ENCODE data around the gene MCAM. TPM values are rescaled to one million over a fixed set of nuclear protein-coding genes. Genes with fewer than 3 reads are reported as not detected.
A peak's percentile ranks its signal among the peaks of the same experiment; 100 is the strongest.

MCAM gene
- total RNA-seq, 1 experiment from 2014 or later = 26.4 TPM

DNA sequence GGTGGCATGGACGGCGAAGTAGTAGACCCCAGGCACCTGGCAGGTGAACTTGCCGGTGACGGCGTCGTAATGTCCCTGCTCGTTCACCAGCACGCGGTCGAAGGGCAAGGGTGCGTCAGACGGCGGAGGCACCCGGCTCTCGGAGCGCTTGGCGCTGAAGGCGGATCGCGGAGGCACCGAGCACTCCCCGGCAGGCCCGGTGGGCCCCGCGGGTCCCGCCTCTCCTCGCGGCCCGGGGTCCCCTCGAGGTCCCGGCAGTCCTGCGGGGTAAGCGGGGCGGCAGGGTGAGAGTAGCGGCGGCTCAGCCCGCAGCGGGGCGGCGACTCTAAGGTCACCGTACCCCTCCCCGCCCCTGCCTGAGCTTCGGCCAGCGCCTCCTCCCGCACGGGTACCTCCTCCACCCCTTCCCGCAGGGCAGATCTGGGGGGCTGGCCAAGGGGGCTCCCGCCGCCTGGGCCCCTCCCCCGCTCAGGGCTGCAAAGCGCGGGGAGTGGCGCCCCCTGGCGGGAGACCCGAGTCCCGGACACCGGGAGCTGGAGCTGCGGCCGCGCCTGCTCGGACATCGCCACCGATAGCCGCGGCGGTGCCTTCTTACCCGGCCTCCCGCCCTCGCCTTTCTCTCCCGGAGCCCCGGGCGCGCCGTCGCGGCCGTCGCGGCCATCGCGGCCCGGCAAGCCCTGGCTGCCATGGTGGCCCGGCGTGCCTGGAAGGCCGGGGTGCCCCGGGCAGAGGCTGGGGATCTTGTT is 22.8 kb upstream of the MCAM start (continued):
- TF ChIP-seq, protein P1, sequence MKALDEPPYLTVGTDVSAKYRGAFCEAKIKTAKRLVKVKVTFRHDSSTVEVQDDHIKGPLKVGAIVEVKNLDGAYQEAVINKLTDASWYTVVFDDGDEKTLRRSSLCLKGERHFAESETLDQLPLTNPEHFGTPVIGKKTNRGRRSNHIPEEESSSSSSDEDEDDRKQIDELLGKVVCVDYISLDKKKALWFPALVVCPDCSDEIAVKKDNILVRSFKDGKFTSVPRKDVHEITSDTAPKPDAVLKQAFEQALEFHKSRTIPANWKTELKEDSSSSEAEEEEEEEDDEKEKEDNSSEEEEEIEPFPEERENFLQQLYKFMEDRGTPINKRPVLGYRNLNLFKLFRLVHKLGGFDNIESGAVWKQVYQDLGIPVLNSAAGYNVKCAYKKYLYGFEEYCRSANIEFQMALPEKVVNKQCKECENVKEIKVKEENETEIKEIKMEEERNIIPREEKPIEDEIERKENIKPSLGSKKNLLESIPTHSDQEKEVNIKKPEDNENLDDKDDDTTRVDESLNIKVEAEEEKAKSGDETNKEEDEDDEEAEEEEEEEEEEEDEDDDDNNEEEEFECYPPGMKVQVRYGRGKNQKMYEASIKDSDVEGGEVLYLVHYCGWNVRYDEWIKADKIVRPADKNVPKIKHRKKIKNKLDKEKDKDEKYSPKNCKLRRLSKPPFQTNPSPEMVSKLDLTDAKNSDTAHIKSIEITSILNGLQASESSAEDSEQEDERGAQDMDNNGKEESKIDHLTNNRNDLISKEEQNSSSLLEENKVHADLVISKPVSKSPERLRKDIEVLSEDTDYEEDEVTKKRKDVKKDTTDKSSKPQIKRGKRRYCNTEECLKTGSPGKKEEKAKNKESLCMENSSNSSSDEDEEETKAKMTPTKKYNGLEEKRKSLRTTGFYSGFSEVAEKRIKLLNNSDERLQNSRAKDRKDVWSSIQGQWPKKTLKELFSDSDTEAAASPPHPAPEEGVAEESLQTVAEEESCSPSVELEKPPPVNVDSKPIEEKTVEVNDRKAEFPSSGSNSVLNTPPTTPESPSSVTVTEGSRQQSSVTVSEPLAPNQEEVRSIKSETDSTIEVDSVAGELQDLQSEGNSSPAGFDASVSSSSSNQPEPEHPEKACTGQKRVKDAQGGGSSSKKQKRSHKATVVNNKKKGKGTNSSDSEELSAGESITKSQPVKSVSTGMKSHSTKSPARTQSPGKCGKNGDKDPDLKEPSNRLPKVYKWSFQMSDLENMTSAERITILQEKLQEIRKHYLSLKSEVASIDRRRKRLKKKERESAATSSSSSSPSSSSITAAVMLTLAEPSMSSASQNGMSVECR (CRISPR knock-in tag; IDR thresholded peaks at IDR 0.05; ENCODE audit: borderline replicate concordance) = peak; percentile 19; the same call in 1 of the 2 replicates
- TF ChIP-seq ETV6 (CRISPR knock-in tag; IDR thresholded peaks at IDR 0.05) (peak; percentile 53; the same call in 1 of the 2 replicates), HMGA2 (CRISPR knock-in tag; IDR thresholded peaks at IDR 0.05) (no peak), TEAD4 (CRISPR knock-in tag; IDR thresholded peaks at IDR 0.05) (peak; percentile 73; the same call in 1 of the 2 replicates), TEAD1 (CRISPR knock-in tag; IDR thresholded peaks at IDR 0.05) (0 out of 2 replicates have a peak, but pooled peaks have one; percentile 3), ATF1 (CRISPR knock-in tag; IDR thresholded peaks at IDR 0.05) (peak; percentile 81; the same call in 1 of the 2 replicates), KAT7 (CRISPR knock-in tag; IDR thresholded peaks at IDR 0.05; ENCODE audit: borderline replicate concordance) (peak; percentile 79; the same call in 1 of the 2 replicates), TCF7 (CRISPR knock-in tag; IDR thresholded peaks at IDR 0.05; ENCODE audit: low read depth) (no peak; the same call in 1 of the 2 replicates), ZNF232 (CRISPR knock-in tag; IDR thresholded peaks at IDR 0.05) (peak; percentile 76; the same call in 1 of the 2 replicates)
- TF ChIP-seq, protein P2, sequence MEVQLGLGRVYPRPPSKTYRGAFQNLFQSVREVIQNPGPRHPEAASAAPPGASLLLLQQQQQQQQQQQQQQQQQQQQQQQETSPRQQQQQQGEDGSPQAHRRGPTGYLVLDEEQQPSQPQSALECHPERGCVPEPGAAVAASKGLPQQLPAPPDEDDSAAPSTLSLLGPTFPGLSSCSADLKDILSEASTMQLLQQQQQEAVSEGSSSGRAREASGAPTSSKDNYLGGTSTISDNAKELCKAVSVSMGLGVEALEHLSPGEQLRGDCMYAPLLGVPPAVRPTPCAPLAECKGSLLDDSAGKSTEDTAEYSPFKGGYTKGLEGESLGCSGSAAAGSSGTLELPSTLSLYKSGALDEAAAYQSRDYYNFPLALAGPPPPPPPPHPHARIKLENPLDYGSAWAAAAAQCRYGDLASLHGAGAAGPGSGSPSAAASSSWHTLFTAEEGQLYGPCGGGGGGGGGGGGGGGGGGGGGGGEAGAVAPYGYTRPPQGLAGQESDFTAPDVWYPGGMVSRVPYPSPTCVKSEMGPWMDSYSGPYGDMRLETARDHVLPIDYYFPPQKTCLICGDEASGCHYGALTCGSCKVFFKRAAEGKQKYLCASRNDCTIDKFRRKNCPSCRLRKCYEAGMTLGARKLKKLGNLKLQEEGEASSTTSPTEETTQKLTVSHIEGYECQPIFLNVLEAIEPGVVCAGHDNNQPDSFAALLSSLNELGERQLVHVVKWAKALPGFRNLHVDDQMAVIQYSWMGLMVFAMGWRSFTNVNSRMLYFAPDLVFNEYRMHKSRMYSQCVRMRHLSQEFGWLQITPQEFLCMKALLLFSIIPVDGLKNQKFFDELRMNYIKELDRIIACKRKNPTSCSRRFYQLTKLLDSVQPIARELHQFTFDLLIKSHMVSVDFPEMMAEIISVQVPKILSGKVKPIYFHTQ (CRISPR knock-in tag; IDR thresholded peaks at IDR 0.05) = no peak
- TF ChIP-seq, protein P3, sequence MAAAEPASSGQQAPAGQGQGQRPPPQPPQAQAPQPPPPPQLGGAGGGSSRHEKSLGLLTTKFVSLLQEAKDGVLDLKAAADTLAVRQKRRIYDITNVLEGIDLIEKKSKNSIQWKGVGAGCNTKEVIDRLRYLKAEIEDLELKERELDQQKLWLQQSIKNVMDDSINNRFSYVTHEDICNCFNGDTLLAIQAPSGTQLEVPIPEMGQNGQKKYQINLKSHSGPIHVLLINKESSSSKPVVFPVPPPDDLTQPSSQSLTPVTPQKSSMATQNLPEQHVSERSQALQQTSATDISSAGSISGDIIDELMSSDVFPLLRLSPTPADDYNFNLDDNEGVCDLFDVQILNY (CRISPR knock-in tag; IDR thresholded peaks at IDR 0.05) = peak; percentile 79
- TF ChIP-seq, protein P4, sequence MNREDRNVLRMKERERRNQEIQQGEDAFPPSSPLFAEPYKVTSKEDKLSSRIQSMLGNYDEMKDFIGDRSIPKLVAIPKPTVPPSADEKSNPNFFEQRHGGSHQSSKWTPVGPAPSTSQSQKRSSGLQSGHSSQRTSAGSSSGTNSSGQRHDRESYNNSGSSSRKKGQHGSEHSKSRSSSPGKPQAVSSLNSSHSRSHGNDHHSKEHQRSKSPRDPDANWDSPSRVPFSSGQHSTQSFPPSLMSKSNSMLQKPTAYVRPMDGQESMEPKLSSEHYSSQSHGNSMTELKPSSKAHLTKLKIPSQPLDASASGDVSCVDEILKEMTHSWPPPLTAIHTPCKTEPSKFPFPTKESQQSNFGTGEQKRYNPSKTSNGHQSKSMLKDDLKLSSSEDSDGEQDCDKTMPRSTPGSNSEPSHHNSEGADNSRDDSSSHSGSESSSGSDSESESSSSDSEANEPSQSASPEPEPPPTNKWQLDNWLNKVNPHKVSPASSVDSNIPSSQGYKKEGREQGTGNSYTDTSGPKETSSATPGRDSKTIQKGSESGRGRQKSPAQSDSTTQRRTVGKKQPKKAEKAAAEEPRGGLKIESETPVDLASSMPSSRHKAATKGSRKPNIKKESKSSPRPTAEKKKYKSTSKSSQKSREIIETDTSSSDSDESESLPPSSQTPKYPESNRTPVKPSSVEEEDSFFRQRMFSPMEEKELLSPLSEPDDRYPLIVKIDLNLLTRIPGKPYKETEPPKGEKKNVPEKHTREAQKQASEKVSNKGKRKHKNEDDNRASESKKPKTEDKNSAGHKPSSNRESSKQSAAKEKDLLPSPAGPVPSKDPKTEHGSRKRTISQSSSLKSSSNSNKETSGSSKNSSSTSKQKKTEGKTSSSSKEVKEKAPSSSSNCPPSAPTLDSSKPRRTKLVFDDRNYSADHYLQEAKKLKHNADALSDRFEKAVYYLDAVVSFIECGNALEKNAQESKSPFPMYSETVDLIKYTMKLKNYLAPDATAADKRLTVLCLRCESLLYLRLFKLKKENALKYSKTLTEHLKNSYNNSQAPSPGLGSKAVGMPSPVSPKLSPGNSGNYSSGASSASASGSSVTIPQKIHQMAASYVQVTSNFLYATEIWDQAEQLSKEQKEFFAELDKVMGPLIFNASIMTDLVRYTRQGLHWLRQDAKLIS (CRISPR knock-in tag; IDR thresholded peaks at IDR 0.05; ENCODE audit: borderline replicate concordance) = 0 out of 2 replicates have a peak, but pooled peaks have one; percentile 45
- TF ChIP-seq, protein P5, sequence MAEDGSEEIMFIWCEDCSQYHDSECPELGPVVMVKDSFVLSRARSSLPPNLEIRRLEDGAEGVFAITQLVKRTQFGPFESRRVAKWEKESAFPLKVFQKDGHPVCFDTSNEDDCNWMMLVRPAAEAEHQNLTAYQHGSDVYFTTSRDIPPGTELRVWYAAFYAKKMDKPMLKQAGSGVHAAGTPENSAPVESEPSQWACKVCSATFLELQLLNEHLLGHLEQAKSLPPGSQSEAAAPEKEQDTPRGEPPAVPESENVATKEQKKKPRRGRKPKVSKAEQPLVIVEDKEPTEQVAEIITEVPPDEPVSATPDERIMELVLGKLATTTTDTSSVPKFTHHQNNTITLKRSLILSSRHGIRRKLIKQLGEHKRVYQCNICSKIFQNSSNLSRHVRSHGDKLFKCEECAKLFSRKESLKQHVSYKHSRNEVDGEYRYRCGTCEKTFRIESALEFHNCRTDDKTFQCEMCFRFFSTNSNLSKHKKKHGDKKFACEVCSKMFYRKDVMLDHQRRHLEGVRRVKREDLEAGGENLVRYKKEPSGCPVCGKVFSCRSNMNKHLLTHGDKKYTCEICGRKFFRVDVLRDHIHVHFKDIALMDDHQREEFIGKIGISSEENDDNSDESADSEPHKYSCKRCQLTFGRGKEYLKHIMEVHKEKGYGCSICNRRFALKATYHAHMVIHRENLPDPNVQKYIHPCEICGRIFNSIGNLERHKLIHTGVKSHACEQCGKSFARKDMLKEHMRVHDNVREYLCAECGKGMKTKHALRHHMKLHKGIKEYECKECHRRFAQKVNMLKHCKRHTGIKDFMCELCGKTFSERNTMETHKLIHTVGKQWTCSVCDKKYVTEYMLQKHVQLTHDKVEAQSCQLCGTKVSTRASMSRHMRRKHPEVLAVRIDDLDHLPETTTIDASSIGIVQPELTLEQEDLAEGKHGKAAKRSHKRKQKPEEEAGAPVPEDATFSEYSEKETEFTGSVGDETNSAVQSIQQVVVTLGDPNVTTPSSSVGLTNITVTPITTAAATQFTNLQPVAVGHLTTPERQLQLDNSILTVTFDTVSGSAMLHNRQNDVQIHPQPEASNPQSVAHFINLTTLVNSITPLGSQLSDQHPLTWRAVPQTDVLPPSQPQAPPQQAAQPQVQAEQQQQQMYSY (CRISPR knock-in tag; IDR thresholded peaks at IDR 0.05) = 0 out of 2 replicates have a peak, but pooled peaks have one; percentile 18
- TF ChIP-seq, protein P6, sequence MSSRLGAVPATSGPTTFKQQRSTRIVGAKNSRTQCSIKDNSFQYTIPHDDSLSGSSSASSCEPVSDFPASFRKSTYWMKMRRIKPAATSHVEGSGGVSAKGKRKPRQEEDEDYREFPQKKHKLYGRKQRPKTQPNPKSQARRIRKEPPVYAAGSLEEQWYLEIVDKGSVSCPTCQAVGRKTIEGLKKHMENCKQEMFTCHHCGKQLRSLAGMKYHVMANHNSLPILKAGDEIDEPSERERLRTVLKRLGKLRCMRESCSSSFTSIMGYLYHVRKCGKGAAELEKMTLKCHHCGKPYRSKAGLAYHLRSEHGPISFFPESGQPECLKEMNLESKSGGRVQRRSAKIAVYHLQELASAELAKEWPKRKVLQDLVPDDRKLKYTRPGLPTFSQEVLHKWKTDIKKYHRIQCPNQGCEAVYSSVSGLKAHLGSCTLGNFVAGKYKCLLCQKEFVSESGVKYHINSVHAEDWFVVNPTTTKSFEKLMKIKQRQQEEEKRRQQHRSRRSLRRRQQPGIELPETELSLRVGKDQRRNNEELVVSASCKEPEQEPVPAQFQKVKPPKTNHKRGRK (CRISPR knock-in tag; IDR thresholded peaks at IDR 0.05; ENCODE audit: borderline replicate concordance) = no peak
- TF ChIP-seq, protein P7, sequence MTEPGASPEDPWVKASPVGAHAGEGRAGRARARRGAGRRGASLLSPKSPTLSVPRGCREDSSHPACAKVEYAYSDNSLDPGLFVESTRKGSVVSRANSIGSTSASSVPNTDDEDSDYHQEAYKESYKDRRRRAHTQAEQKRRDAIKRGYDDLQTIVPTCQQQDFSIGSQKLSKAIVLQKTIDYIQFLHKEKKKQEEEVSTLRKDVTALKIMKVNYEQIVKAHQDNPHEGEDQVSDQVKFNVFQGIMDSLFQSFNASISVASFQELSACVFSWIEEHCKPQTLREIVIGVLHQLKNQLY (CRISPR knock-in tag; IDR thresholded peaks at IDR 0.05) = peak; percentile 75; the same call in 1 of the 2 replicates
- TF ChIP-seq, protein P8, sequence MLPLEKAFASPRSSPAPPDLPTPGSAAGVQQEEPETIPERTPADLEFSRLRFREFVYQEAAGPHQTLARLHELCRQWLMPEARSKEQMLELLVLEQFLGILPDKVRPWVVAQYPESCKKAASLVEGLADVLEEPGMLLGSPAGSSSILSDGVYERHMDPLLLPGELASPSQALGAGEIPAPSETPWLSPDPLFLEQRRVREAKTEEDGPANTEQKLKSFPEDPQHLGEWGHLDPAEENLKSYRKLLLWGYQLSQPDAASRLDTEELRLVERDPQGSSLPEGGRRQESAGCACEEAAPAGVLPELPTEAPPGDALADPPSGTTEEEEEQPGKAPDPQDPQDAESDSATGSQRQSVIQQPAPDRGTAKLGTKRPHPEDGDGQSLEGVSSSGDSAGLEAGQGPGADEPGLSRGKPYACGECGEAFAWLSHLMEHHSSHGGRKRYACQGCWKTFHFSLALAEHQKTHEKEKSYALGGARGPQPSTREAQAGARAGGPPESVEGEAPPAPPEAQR (CRISPR knock-in tag; IDR thresholded peaks at IDR 0.05) = no peak

Measured in WTC11 (cell line).